Left cardiac atrium (tissue), 4 donors: ENCODE results near the gene LARGE1. TPM values are rescaled to one million over a fixed set of nuclear protein-coding genes. Genes with fewer than 3 reads are reported as not detected.
"Not testable (repeated sequence)": the region's sequence is repeated elsewhere in the genome, so short reads cannot be mapped to it uniquely, and the experiment has no call there.

Experiments used
- ATAC-seq, 2 donors: fragments of 200-7000 bp; cut with Tn5 transposase; one replicate each; pipeline ENCODE4 v1.9.1; 2020; ENCODE audit warnings: mild to moderate bottlenecking in 2 of 2, moderate library complexity in 2 of 2
- DNase-seq: peaks from one replicate; pipeline ENCODE4 v3.0.0-alpha.2; 2020
- intact Hi-C, 2 donors: fragments of 100-400 bp; cut with DNase I; formaldehyde crosslinking; loops; one replicate each; pipeline versions ENCODE4 v1.14.1 to v1.15.1; 2022 to 2023
- total RNA-seq, 2 donors: library from RNA; stranded (reverse); fragmentation: NEBNext Ultra II Directional; extraction: Animal tissue kit (Norgen Biotek cat#: 25700); gene quantifications; one replicate each; pipeline ENCODE4 v1.2.1, GENCODE V29; 2021
- donor health status: DM: no; HTN: yes; CAD: no.
- donor health status: DM: no; HTN: yes; CAD: no; lungs with severe emphysema.
- donor health status: DM: yes; HTN: yes; CAD: no.
- donor health status: Dilated cardiomyopathy.

The LARGE1 gene
- total RNA-seq, 2 donors from 2014 or later = 66.5 to 103 TPM

DNA sequence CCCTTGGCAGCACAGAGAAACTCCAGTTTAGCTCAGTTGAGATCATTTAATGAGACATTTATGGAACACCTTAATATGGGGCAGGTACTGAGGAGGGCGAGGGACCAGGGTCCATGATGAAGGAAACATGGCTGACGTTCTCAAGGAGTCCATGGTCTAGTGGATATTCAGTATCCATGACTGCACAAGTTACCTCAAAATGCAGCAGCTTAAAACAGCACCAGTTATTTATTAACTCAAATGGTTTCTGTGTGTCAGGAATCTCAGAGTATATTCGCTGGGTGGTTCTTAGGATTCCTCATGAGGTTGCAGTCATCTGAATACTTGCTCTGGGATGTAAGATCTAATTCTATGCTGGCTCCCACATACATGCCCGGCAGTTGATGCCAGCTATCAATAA, 346.8 kb downstream of the LARGE1 start:
- intact Hi-C loops = loop anchor here in 1 of 2 donors (10.0 kb wide), 2 partner anchors 49 to 269 kb away; no protein-coding TSS in a partner anchor
- DNase-seq (no peak), ATAC-seq (no peak)

DNA sequence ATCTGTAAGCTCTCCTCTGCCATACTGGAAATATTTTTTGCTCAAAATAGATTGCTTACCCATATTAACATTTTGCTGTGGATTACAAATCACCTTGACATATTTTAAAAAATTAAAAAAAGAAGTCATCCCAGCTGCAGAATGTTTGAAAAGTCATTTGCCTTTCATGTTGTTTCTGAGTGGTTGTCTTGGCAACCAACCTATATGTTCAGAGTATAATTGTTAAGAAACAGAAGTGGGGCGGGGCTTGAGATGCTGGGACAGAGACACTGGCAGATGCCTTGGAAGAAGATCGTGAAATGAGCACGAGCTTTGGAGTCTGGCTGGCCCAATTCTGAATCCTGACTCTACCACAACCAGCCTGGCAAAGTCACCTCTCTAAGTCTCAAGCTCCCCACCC, 348.2 kb downstream of the LARGE1 start:
- DNase-seq (no peak), ATAC-seq (no peak)
- intact Hi-C loops = loop anchor here in 1 of 2 donors (10.0 kb wide), 2 partner anchors 47 to 267 kb away; no protein-coding TSS in a partner anchor

DNA sequence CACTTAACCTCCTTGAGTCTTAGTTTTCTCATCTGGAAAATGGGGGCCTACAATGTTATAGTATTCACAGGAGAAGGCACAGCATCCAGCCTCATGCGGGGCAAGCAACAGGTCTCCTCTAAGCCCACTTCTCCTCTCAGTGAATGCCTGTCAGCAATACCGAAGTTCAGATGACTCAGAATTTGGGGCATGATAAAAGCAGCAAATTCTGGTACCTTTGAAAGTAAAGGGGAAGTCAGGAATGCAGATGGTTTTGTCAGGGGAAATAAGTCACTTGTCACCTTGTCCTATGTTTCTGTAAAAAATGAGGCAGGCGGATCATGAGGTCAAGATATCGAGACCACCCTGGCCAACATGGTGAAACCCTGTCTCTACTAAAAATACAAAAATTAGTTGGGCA, 350.2 kb downstream of the LARGE1 start:
- DNase-seq (no peak), ATAC-seq (no peak)
- intact Hi-C loops = loop anchor here in 1 of 2 donors (10.0 kb wide), 2 partner anchors 45 to 265 kb away; no protein-coding TSS in a partner anchor

DNA sequence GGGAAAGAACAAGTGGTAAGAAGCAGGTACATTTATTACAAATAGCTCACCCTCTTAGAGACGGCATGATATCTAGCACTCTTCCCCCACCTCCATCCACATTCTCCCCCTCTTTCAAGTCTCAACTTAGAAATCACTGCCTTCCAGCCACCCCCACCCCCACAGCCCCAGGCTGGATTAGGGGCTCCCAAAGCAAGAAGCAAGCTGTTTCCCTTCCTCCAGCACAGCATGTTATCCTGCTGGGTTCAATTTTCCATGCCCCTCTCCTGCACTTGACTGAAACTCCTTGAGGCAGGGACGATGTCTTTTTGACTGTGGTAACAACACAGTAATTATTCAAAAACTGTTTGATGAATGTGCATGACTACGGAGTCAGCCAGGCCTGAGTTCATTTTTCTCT, 350.7 kb downstream of the LARGE1 start:
- intact Hi-C loops = loop anchor here in 1 of 2 donors (5.0 kb wide), 1 partner anchor 42 kb away; no protein-coding TSS in a partner anchor
- no peak for ATAC-seq
- DNase-seq = no peak

DNA sequence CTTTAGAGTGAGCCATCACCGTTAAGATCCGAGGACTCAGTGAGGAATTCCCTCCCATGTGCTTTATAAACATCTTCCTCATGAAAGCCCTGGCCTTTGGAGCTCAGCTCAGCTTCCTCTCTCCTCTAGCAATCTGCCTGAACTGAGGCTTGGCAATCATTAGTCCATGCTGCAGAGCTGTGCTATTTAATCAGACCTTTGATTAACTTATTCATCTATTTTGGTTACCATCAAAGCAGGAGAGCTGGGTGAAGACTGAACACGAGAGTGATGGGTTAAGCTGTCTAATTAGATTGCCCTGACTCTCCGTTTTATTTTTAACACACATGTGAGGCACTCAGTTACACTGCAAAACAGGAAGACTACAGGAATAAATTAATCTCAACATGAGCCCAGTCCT, 351.3 kb downstream of the LARGE1 start:
- intact Hi-C loops = loop anchor here in 1 of 2 donors (5.0 kb wide), 1 partner anchor 42 kb away; no protein-coding TSS in a partner anchor
- no peak for ATAC-seq

DNA sequence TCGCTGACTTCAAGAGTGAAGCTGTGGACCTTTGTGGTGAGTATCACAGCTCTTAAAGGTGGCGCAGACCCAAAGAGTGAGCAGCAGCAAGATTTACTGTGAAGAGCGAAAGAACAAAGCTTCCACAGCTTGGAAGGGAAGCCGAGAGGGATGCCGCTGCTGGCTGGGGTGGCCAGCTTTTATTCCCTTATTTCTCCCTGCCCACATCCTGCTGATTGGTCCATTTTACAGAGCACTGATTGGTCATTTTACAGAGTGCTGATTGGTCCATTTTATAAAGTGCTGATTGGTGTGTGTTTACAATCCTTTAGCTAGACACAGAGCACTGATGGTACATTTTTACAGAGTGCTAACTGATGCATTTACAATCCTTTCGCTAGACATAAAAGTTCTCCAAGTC, 353.8 kb downstream of the LARGE1 start:
- ATAC-seq, DNase-seq: not testable (repeated sequence)
- intact Hi-C loops = loop anchor here in 1 of 2 donors (5.0 kb wide), 1 partner anchor 39 kb away; no protein-coding TSS in a partner anchor

More for the DNA sequence above, 351.3 kb downstream of the LARGE1 start:
- DNase-seq = no peak

DNA sequence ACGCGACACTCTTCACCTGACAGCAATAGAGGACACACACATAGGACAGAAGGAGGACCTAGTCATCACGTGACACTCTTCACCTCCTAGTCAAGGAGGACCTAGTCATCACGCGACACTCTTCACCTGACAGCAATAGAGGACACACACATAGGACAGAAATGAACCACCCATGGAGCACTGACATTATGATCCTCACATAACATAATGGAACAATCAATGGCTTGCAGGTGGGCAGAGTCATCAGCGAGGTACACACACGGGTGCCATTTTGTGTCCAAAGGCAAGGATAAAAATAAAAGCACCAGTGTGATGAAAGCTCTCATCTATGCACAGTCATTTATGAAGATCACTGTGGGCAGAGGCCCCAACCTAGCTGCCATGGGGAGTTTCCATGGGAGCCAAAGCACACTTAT, 354.7 kb downstream of the LARGE1 start:
- DNase-seq (peak; percentile 49), ATAC-seq (peak; percentile 96 to 99)
- intact Hi-C loops = loop anchor here in 1 of 2 donors (5.0 kb wide), 1 partner anchor 38 kb away; no protein-coding TSS in a partner anchor

DNA sequence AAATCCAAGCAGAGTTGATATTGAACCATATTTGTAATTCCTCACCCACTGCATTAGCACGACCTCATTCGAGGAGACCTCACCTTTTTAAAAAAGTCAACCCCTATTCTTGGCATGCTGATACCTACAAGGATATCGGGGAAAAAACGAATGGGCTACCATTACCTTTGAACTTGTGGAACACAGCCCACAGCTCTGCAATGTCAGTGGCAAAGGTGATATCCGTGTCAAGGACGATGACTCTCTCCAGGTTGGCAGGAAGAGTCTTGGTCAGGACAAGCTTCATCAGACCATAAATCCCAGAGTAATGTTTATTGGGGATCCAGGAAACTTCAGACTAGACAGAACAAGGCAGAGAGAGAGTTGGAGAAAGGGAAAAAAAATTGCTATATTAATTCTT, 355.6 kb downstream of the LARGE1 start:
- intact Hi-C loops = loop anchor here in 1 of 2 donors (5.0 kb wide), 1 partner anchor 37 kb away; no protein-coding TSS in a partner anchor
- ATAC-seq (no peak), DNase-seq (no peak)

DNA sequence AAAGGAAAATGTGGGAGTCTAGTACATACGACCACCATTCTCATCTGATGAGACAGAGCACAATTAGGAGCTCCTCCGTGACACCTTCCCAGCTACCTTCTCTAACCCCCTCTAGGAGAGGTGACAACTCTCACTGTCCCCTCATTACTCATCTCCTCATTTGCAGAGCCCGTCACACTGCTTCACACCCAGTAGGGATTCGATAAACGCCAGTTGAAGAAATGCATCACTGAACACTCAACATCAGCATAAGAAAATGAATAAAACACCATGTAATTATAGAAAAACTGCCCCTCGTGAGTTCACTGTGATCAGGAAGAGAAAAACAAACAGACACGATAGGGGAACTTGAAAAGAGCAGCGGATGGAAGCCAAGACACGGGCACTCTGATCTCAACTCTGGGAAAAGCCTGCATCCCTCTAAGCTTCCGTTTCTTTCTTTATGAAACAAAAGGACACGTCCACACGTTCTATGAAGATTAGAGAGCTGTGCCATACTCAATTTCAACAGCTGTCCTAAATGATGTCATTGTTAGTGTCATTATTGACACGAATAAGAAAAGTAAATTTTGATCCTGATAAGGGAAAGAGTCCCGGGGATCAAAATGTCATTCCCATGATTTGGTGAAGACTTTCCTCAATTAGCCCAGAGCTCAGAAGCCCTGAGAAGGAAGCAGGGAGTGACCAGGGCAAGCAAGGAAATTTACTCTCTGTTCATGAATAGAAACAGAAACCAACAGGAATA, 356.9 kb downstream of the LARGE1 start:
- DNase-seq (no peak), ATAC-seq (no peak)
- intact Hi-C loops = no loop called here

DNA sequence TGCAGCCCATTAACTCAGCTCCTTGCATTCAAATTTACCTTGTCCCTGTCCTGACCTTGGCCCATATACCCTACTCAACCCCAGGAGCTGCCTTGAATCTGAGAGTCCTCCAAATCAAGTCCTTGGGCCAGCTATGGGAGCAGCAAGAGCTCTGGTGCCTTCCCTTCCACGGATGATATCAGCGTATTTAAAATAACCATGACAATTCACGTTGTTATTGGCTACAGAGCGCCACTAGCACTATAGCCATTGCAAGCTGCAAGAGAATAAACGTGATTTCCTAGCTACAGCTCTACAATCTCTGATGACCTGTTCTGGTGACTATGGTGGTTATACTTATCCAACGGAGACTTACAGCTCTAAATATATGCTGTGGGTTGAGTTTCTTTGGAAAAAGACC, 357.8 kb downstream of the LARGE1 start:
- ATAC-seq = no peak
- DNase-seq = no peak
- intact Hi-C loops = no loop called here

DNA sequence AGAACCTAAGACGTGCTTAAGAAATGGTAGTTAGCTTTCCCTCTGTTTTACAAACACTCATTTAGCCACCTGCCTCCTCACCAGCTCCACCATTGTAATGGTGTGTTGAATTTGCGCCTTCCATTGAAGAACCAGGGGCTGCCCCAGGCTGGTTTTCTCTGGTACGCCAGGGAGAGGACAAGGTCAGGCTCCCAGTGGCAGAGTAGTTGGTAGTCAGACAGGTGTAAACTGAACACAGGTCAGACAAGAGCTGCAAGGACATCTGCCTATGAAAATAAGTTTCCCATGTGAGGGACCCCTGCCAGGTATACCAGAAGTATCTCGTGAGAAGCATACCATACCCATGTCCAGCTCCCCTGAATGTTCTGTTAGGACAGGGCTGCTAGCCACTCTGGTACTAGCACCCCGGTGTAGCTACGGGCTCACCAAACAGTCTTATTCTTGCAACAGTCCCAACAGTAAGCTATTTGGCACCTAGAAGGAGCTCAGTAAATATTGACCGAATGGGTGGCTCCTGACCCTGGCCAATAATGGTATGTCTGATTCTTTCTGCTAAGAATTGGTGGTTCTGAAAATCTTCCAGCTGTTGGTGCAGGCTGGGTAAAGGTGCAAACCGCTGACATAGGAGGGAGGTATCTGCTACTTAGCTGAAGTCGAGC, 359.0 kb downstream of the LARGE1 start:
- intact Hi-C loops = no loop called here
- no peak for DNase-seq
- ATAC-seq = no peak

DNA sequence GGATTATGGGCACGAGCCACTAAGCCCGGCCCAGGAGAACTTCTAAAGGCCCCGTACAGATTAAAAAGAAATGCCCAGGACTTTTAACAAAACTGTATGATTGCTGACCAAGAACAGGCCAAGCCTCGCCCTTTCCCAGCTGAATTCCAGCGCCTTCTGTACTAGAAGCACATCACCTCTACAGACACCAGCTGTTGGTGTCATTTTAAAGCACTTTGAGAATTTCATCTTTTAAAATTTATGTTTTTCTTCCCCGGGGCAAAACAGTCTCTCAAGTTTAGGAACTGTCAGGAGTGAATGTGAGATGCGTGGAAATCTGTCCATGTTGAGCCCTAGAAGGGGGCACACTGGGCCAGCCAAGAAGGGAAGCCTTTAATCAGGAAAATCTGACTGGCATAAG, 362.4 kb downstream of the LARGE1 start:
- intact Hi-C loops = no loop called here
- ATAC-seq = no peak
- no peak for DNase-seq

DNA sequence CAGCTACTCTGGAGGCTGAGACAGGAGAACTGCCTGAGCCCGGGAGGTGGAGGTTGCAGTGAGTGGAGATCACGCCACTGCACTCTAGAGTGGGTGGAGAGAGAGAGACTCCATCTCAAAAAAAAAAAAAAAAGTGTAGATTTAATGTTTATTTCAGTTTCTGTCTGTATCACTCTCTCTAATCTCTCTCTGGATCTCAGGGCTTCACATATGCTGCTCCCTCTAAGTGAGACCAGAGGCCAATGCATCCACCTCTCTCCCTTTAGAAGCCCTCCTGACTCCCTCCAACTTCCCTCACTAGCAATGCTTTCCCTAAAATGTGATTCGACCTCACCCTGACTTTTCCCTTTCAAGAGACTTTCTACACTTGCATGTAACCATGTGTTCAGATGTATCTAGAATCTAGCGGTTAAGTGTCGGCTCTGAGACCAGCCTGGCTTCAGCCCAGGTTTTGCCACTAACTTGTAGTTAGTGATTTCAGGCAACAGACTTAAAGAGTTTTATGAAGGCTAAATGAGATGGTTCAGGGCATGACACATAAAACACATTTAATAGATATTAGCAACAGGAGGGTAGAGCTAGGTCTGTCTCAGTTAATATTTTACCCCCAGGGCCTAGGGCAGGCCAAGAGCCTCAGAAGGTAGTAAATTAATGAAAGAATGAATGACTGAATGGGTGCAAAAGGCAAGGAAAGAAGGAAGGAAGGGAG, 364.3 kb downstream of the LARGE1 start:
- intact Hi-C loops = no loop called here

DNA sequence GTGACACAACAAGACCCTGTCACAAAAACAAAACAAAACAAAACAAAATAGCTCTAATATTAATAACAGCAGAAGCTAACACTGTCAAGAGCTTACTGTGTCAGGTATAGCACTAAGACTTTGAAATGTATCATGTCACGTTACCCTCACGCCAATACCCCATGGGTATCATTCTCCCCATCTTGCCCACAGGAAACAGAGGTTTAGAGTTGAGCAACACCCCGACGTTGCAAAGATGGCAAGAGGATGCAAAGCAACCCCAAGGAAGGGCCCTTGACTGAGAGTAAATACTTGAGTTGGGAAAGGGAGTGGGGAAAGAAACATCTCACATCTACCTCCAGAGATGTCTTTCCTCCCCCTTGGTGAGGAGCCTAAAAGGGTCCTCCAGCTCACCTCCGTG, 366.8 kb downstream of the LARGE1 start:
- intact Hi-C loops = no loop called here
- DNase-seq (no peak), ATAC-seq (no peak)

More for the DNA sequence above, 364.3 kb downstream of the LARGE1 start:
- ATAC-seq (no peak), DNase-seq (no peak)

DNA sequence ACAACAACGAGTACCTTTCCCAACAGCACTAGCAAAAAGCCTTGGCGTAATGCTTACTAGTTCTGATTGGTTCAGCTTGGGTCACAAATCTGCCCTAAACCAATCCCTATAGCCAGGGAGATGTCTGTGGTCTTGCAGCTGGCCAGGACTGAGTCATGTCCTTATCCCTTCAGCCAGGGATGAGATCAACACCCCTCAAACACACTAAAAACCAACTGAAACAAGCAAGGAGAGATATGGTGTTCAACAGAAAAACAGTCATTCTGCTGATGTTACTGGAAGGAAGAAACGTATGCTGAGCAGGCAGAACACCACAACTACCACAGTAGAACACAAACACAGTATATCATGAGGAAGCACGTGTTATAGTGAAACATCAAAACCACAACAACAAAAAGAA, 375.6 kb downstream of the LARGE1 start:
- intact Hi-C loops = no loop called here
- DNase-seq = no peak
- peak in 1 of 2 donors; percentile 71 for ATAC-seq

DNA sequence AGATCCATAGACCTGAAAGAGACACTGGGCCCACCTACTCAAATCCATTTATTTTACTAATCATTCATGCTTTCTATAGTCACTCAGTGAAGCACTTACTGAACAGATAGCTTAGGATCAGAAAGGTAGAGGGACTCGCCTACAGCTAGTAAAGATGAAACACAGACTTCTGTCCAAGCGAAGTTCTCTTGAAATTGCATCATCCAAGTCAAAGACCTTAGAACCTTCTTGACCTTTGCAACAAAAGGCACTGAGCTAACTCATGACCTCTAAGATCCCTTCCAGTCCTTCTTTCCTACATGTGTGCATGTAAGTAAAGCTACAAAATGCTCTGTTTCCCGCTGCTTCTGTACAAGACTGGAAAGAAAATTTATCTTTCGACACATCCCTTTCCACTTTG, 377.6 kb downstream of the LARGE1 start:
- ATAC-seq = no peak
- intact Hi-C loops = no loop called here

DNA sequence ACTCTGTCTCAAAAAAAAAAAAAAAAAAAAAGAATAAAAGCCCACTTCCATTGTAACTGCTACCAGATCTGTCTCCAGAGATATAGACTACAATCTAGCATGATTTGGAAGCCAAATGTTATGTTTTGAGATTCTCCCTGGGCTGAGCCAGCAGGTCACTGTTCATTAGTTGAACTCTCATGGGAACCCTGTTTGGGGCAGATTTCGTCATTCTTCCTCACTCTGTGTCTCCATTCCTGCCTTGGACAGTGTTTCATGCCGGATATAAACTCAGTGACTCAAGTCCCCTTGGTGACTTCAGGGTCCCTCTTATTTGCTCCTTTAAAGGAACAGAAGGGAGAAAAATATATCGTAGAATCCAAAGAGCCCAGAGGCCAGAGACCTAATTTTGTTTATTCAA, 378.1 kb downstream of the LARGE1 start:
- ATAC-seq (peak; percentile 67 to 73), DNase-seq (peak; percentile 35)
- intact Hi-C loops = no loop called here

More for the DNA sequence above, 377.6 kb downstream of the LARGE1 start:
- DNase-seq = no peak

DNA sequence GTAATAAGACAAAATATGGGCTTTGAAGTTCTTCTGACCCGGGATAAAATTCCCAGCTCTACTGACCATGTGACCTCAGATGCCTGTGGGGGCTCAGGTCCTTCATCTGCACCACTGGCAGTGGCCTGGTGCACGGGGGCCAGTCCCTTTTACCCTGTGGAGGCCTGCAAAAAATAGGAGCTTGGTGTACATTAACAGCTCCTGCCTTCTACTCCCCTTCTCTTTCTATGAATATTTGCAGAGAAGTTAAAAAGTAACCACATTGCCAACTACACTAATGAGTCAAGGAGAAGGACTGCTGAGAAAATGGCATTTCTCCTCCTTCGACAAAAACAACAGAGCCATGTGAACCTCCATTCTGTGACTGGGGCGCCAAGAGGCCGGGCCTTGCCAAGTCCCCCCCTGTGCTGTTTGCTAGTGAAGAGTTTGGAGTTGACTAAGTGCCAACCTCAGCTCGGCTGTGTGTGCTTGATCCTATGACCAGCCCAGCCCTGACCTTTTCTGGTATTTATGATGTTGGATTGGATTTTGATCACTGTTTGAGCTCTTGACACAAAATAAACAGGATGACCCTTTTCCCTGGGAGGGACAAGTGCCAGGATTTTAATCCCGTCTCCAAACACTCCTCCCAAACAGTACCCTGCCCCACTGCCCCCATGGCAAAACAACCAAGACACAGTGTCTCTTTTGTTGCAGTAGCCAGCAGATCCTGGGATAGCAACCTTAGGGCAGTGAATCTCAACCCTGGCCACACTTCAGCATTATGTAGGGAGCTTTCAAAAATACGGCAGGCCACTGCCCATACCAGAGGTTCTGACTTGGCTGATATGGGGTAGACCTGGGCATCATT, 380.1 kb downstream of the LARGE1 start:
- ATAC-seq (peak; percentile 46 to 58), DNase-seq (peak; percentile 58)
- intact Hi-C loops = no loop called here
